Ishikawa (cell line): ENCODE measurements around the gene PPFIBP1.

Experiments
- CEBPB ChIP-seq: IDR thresholded peaks from 2 replicates; pipeline ENCODE4 v1.6.1; 2012
- CREB1 ChIP-seq: IDR thresholded peaks from 2 replicates; pipeline ENCODE4 v1.6.1; 2012; ENCODE audit warnings: low read depth
- EGR1 ChIP-seq: IDR thresholded peaks from 2 replicates; pipeline ENCODE4 v1.6.1; 2012
- EP300 ChIP-seq: IDR thresholded peaks from 2 replicates; pipeline ENCODE4 v1.6.1; 2012; ENCODE audit warnings: borderline replicate concordance
- FOXM1 ChIP-seq: IDR thresholded peaks from 2 replicates; pipeline ENCODE4 v1.6.1; 2012; ENCODE audit warnings: low read depth, borderline replicate concordance
- NFIC ChIP-seq: IDR thresholded peaks from 2 replicates; pipeline ENCODE4 v1.6.1; 2012
- RAD21 ChIP-seq: IDR thresholded peaks from 2 replicates; pipeline ENCODE4 v1.6.1; 2012; ENCODE audit warnings: low read depth
- TAF1 ChIP-seq: IDR thresholded peaks from 2 replicates; pipeline ENCODE4 v1.6.1; 2012; ENCODE audit warnings: low read depth, mild to moderate bottlenecking
- TCF12 ChIP-seq: IDR thresholded peaks from 2 replicates; pipeline ENCODE4 v1.6.1; 2012; ENCODE audit warnings: low read depth
- TEAD4 ChIP-seq: IDR thresholded peaks from 2 replicates; pipeline ENCODE4 v1.6.1; 2012
- YY1 ChIP-seq: IDR thresholded peaks from 2 replicates; pipeline ENCODE4 v1.6.1; 2012; ENCODE audit warnings: low read depth
- ZBTB7A ChIP-seq: IDR thresholded peaks from 2 replicates; pipeline ENCODE4 v1.6.1; 2012; ENCODE audit warnings: low read depth
- TF ChIP-seq, protein P1 (sequence below): IDR thresholded peaks from 2 replicates; pipeline ENCODE4 v1.6.1; 2012
- TF ChIP-seq, protein P2 (sequence below): IDR thresholded peaks from 2 replicates; pipeline ENCODE4 v1.6.1; 2012; ENCODE audit warnings: low read depth, mild to moderate bottlenecking
- TF ChIP-seq, protein P3 (sequence below): IDR thresholded peaks from 2 replicates; pipeline ENCODE4 v1.6.1; 2012

Gene PPFIBP1

DNA sequence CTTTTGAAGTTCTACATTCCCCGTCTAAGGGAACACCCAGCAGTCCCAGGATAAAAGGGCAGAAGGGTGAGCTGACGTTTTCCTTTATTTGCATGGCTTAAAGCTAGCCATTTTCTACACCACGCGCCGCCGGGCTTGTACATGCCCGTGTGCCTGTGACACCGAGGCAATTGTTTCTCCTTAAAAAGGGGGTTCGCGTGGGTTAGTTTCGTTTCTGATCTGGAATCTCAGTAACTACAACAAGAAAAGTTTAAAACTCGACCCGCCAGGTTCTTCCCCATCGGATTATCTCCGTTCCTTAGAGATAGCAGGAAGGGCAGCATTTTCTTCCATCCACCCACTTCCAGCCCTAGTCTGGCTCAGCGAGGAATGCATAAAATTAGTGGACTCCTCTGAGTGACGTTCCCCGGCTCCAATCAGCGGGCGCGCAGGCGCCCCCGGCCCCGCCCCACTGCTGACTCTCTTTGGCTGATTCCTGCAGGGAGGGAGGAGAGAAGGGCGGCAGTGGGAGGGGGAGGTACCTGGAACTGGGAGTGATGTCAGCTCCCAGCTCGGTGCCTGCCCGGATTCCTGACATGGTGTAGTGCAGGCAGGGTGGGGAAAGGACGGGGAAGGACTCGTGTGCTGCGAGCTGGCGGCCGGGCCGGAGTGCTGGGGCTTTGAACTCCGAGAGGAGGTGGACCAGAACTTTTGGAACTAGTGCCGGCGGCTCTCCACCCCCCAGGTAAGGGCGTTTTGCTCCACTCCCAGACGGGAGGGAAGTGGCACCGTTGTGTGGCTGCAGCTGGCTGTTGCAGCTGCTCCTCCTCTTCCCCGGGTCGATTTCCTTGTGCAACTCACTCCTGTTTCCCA is at the start of gene PPFIBP1:
PPFIBP1 (plus strand) TSS at position 565 of the 852 bp plus-strand sequence. CDS start 109,191 bp downstream, outside the sequence.
- TF ChIP-seq CEBPB (peak; percentile 71; the same call in 1 of the 2 replicates), TCF12 (peak; percentile 77; the same call in 1 of the 2 replicates), TEAD4 (peak; percentile 70), ZBTB7A (0 out of 2 replicates have a peak, but pooled peaks have one; percentile 61), TAF1 (peak; percentile 96), NFIC (peak; percentile 32), EGR1 (peak; percentile 61), RAD21 (peak; percentile 30; the same call in 1 of the 2 replicates), EP300 (no peak), CREB1 (peak; percentile 70), YY1 (peak; percentile 87), FOXM1 (no peak)
- TF ChIP-seq, protein P1, sequence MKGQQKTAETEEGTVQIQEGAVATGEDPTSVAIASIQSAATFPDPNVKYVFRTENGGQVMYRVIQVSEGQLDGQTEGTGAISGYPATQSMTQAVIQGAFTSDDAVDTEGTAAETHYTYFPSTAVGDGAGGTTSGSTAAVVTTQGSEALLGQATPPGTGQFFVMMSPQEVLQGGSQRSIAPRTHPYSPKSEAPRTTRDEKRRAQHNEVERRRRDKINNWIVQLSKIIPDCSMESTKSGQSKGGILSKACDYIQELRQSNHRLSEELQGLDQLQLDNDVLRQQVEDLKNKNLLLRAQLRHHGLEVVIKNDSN = no peak; the same call in 1 of the 2 replicates
- TF ChIP-seq, protein P2, sequence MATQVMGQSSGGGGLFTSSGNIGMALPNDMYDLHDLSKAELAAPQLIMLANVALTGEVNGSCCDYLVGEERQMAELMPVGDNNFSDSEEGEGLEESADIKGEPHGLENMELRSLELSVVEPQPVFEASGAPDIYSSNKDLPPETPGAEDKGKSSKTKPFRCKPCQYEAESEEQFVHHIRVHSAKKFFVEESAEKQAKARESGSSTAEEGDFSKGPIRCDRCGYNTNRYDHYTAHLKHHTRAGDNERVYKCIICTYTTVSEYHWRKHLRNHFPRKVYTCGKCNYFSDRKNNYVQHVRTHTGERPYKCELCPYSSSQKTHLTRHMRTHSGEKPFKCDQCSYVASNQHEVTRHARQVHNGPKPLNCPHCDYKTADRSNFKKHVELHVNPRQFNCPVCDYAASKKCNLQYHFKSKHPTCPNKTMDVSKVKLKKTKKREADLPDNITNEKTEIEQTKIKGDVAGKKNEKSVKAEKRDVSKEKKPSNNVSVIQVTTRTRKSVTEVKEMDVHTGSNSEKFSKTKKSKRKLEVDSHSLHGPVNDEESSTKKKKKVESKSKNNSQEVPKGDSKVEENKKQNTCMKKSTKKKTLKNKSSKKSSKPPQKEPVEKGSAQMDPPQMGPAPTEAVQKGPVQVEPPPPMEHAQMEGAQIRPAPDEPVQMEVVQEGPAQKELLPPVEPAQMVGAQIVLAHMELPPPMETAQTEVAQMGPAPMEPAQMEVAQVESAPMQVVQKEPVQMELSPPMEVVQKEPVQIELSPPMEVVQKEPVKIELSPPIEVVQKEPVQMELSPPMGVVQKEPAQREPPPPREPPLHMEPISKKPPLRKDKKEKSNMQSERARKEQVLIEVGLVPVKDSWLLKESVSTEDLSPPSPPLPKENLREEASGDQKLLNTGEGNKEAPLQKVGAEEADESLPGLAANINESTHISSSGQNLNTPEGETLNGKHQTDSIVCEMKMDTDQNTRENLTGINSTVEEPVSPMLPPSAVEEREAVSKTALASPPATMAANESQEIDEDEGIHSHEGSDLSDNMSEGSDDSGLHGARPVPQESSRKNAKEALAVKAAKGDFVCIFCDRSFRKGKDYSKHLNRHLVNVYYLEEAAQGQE = no peak
- TF ChIP-seq, protein P3, sequence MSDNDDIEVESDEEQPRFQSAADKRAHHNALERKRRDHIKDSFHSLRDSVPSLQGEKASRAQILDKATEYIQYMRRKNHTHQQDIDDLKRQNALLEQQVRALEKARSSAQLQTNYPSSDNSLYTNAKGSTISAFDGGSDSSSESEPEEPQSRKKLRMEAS = peak; percentile 84

DNA sequence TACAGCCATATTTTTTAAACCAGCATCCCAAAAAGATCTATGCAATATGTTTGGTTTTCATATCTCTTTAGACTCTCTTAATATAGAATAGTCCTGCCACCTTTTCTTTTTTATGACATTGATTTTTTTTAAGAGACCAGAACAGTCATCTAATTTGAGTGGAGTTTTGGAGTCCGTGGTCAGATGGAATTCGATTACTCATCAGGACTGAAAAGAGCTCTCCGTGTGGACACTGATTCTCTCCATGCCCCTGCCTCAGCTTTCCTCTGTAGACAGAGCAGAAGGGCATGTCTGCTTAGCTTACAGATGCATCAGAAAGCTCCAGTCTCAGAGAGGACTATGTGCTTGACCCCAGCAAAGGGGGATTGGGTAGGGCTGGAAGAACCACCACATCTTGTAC is 49.7 kb upstream of the PPFIBP1 start:
- no peak for TF ChIP-seq TCF12

DNA sequence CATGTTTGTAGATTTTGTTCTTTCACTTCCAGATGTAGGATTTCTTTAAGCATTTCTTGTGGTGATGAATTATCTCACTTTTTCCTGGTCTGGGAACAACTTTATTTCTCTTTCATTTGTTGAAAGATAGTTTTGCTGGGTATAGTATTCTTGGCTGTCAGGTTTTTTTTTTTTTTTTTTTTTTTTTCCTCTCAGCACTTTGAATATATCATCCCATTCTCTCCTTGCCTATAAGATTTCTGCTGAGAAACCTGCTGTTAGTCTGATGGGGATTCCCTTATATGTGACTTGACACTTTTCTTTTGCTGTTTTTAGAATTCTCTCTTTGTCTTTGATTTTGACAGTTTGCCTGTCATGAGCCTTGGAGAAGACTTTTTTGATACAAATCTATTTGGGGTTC is 47.0 kb upstream of the PPFIBP1 start:
- no peak for TF ChIP-seq CREB1
- TF ChIP-seq TCF12 = no peak
- TF ChIP-seq TAF1 = no peak
- no peak for TF ChIP-seq EP300
- TF ChIP-seq, protein P2 = no peak
- no peak for TF ChIP-seq CEBPB
- TF ChIP-seq, protein P3 = no peak
- TF ChIP-seq ZBTB7A = no peak
- TF ChIP-seq FOXM1 = no peak
- TF ChIP-seq YY1 = no peak
- TF ChIP-seq NFIC = no peak
- no peak for TF ChIP-seq TEAD4
- TF ChIP-seq, protein P1 = no peak
- TF ChIP-seq RAD21 = no peak
- TF ChIP-seq EGR1 = no peak

DNA sequence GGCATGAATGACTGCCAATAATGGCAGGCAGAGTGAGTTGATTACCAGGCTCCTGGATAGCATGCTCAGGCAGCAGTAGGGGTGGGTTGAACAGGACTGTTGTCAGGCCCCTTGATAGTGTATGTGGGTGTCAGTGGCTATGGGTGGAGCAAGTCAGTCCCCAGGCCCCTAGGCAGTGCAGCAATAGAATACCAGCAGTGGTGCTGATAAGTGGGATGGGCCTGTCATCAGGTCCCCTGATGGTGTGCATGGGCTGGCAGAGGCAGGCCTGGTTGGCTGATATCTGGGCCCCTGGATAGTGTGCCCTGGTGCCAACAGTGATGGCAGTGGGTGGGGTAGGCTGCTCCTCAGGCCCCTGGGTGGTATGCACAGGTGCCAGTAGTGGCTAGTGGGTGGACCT is 45.1 kb upstream of the PPFIBP1 start:
- TF ChIP-seq CEBPB (no peak), TAF1 (no peak), EP300 (no peak), RAD21 (no peak), EGR1 (no peak), TEAD4 (no peak), CREB1 (no peak), TCF12 (no peak), YY1 (no peak), NFIC (no peak), FOXM1 (no peak), ZBTB7A (no peak)
- TF ChIP-seq, protein P2 = no peak
- TF ChIP-seq, protein P1 = no peak
- TF ChIP-seq, protein P3 = no peak
